H1 (cell line): ENCODE results near the gene FOXG1. TPM values are rescaled to one million over a fixed set of nuclear protein-coding genes. Genes with fewer than 3 reads are reported as not detected.

Experiments used
- CTCF ChIA-PET: fragments of 300-600 bp; sonication (Branson Sonifier 250); formaldehyde crosslinking; loops from one replicate; lab custom pipeline; 2021; ENCODE audit not compliant: partially characterized antibody; lab: Charles Lee
- POLR2A ChIA-PET: fragments of 300-600 bp; sonication (Branson Sonifier 250); formaldehyde crosslinking; loops from one replicate; lab custom pipeline; 2021; ENCODE audit warnings: inconsistent platforms; ENCODE audit not compliant: partially characterized antibody; lab: Charles Lee
- DNase-seq, 2 experiments: peaks; one replicate each; pipeline versions ENCODE4 v3.0.0 to v3.0.0-alpha.2; 2010 to 2022; ENCODE audit warnings: low spot score in 2 of 2, low read depth in 1 of 2, mixed read lengths in 1 of 2
- FAIRE-seq: peaks from 2 replicates; lab custom pipeline; 2011; peaks lifted over from hg19 to GRCh38; lab: Jason Lieb, UNC
- H2AFZ ChIP-seq: 2 replicates; pipeline ENCODE4 v1.8.1; 2012; ENCODE audit warnings: low read length, inconsistent platforms
- H2AK5ac ChIP-seq: 2 replicates; pipeline ENCODE4 v1.6.1; 2013; ENCODE audit warnings: low read depth, low read length
- H2BK120ac ChIP-seq: replicated peaks from 2 replicates; pipeline ENCODE3; 2013; ENCODE audit warnings: low read depth, low read length, inconsistent platforms
- H2BK12ac ChIP-seq: 2 replicates; pipeline ENCODE4 v1.6.1; 2013; ENCODE audit warnings: low read depth, low read length
- H2BK15ac ChIP-seq: 2 replicates; pipeline ENCODE4 v1.6.1; 2013; ENCODE audit warnings: low read length
- H2BK20ac ChIP-seq: 2 replicates; pipeline ENCODE4 v1.6.1; 2013; ENCODE audit warnings: low read length
- H2BK5ac ChIP-seq: 2 replicates; pipeline ENCODE4 v1.6.1; 2013; ENCODE audit warnings: low read depth, low read length
- H3K14ac ChIP-seq: 2 replicates; pipeline ENCODE4 v1.6.1; 2013; ENCODE audit warnings: inconsistent platforms; ENCODE audit not compliant: insufficient read length
- H3K18ac ChIP-seq: 2 replicates; pipeline ENCODE4 v1.6.1; 2013; ENCODE audit warnings: low read length; ENCODE audit errors: extremely low read depth
- H3K23ac ChIP-seq: 2 replicates; pipeline ENCODE4 v1.6.1; 2013; ENCODE audit warnings: inconsistent platforms; ENCODE audit not compliant: insufficient read length
- H3K23me2 ChIP-seq: 2 replicates; pipeline ENCODE4 v1.6.1; 2013; ENCODE audit warnings: low read depth, low read length
- H3K27ac ChIP-seq: 2 replicates; pipeline ENCODE4 v1.6.1; 2011; ENCODE audit warnings: low read depth, low read length, inconsistent platforms
- H3K27me3 ChIP-seq, 4 experiments: replicated peaks in 1 of 4; 1 replicate in 1 of 4; 2 replicates in 3 of 4; pipeline versions ENCODE4 v1.6.1 to v1.8.1; 2011 to 2013; ENCODE audit warnings: low read length in 3 of 4, mild to moderate bottlenecking in 3 of 4, inconsistent platforms in 2 of 4, mixed read lengths in 2 of 4, moderate library complexity in 1 of 4; ENCODE audit not compliant: control insufficient read depth in 3 of 4, insufficient read depth in 3 of 4; ENCODE audit errors: extremely low read depth in 1 of 4
- H3K36me3 ChIP-seq, 4 experiments: 2 replicates each; pipeline versions ENCODE4 v1.6.1 to v1.8.1; 2011 to 2013; ENCODE audit warnings: mild to moderate bottlenecking in 4 of 4, low read length in 3 of 4, moderate library complexity in 2 of 4, control low read depth in 1 of 4, inconsistent platforms in 1 of 4; ENCODE audit not compliant: insufficient read depth in 4 of 4, control insufficient read depth in 2 of 4
- H3K4ac ChIP-seq: replicated peaks from 2 replicates; pipeline ENCODE3; 2013; ENCODE audit warnings: low read length, low read depth, mixed read lengths, inconsistent platforms; ENCODE audit not compliant: insufficient read length
- H3K4me1 ChIP-seq, 4 experiments: replicated peaks in 1 of 4; 1 replicate in 1 of 4; 2 replicates in 3 of 4; pipeline versions ENCODE4 v1.6.1 to v1.8.1; 2011 to 2013; ENCODE audit warnings: low read length in 3 of 4, inconsistent platforms in 2 of 4, mixed read lengths in 1 of 4; ENCODE audit not compliant: insufficient read depth in 4 of 4, control insufficient read depth in 3 of 4
- H3K4me2 ChIP-seq, 2 experiments: 2 replicates each; pipeline versions ENCODE4 v1.6.1 to v1.8.1; 2011 to 2013; ENCODE audit warnings: low read depth in 2 of 2, low read length in 2 of 2, control low read depth in 1 of 2, inconsistent platforms in 1 of 2, mild to moderate bottlenecking in 1 of 2; ENCODE audit not compliant: insufficient read depth in 1 of 2
- H3K4me3 ChIP-seq, 4 experiments: fragments of 200-600, 300-600 bp in 1 of 4; sonication (generic), shearing (Covaris generic), sonication (Bioruptor Twin) in 1 of 4; 2 replicates each; pipeline versions ENCODE4 v1.5.1 to v1.8.1; 2011 to 2016; ENCODE audit warnings: low read length in 4 of 4, low read depth in 3 of 4, control low read depth in 2 of 4, inconsistent platforms in 2 of 4, mild to moderate bottlenecking in 2 of 4, mixed read lengths in 1 of 4, moderate library complexity in 1 of 4; ENCODE audit not compliant: insufficient read depth in 2 of 4; ENCODE audit errors: extremely low read depth in 1 of 4
- H3K56ac ChIP-seq: replicated peaks from 2 replicates; pipeline ENCODE3; 2013; ENCODE audit warnings: low read depth, mild to moderate bottlenecking, mixed read lengths, low read length, inconsistent platforms; ENCODE audit not compliant: insufficient read length
- H3K79me1 ChIP-seq: 2 replicates; pipeline ENCODE4 v1.6.1; 2013; ENCODE audit warnings: low read depth, low read length, control low read depth
- H3K79me2 ChIP-seq, 2 experiments: 2 replicates each; pipeline versions ENCODE4 v1.6.1 to v1.8.1; 2012 to 2013; ENCODE audit warnings: low read length in 2 of 2, mild to moderate bottlenecking in 2 of 2, inconsistent platforms in 1 of 2; ENCODE audit not compliant: insufficient read depth in 2 of 2, control insufficient read depth in 1 of 2
- H3K9ac ChIP-seq, 4 experiments: replicated peaks in 1 of 4; 1 replicate in 1 of 4; 2 replicates in 3 of 4; pipeline versions ENCODE4 v1.6.1 to v1.8.1; 2011 to 2013; ENCODE audit warnings: low read depth in 3 of 4, low read length in 3 of 4, control low read depth in 2 of 4, mild to moderate bottlenecking in 2 of 4, moderate library complexity in 2 of 4, inconsistent platforms in 1 of 4; ENCODE audit errors: extremely low read depth in 1 of 4
- H3K9me3 ChIP-seq, 2 experiments: 2 replicates each; pipeline versions ENCODE4 v1.6.1 to v1.8.1; 2012 to 2013; ENCODE audit warnings: mild to moderate bottlenecking in 2 of 2, moderate library complexity in 2 of 2, control low read depth in 1 of 2, inconsistent platforms in 1 of 2, low read depth in 1 of 2, low read length in 1 of 2, mixed read lengths in 1 of 2; ENCODE audit not compliant: insufficient read depth in 2 of 2
- H4K20me1 ChIP-seq, 2 experiments: replicated peaks in 1 of 2; 2 replicates each; pipeline versions ENCODE3 to v1.8.1; 2011 to 2013; ENCODE audit warnings: inconsistent platforms in 2 of 2, low read length in 2 of 2, mild to moderate bottlenecking in 1 of 2; ENCODE audit not compliant: insufficient read depth in 2 of 2, control insufficient read depth in 1 of 2
- H4K5ac ChIP-seq: 2 replicates; pipeline ENCODE4 v1.6.1; 2013; ENCODE audit warnings: low read length, low read depth, mixed read lengths, inconsistent platforms; ENCODE audit not compliant: insufficient read length
- H4K8ac ChIP-seq: 2 replicates; pipeline ENCODE4 v1.8.0; 2013; ENCODE audit warnings: mild to moderate bottlenecking, moderate library complexity, low read length, inconsistent platforms; ENCODE audit not compliant: insufficient read depth; ENCODE audit errors: extremely low read depth
- H4K91ac ChIP-seq: replicated peaks from 2 replicates; pipeline ENCODE3; 2013; ENCODE audit warnings: low read length, mixed read lengths, inconsistent platforms; ENCODE audit not compliant: insufficient read length
- SP1 ChIP-seq: IDR thresholded peaks from 2 replicates; pipeline ENCODE4 v1.6.1; 2011; ENCODE audit warnings: low read depth, low read length
- SRF ChIP-seq: IDR thresholded peaks from 2 replicates; pipeline ENCODE4 v1.6.1; 2011; ENCODE audit warnings: mild to moderate bottlenecking, low read depth, low read length, moderate library complexity
- TCF12 ChIP-seq: IDR thresholded peaks from 2 replicates; pipeline ENCODE4 v1.6.1; 2011; ENCODE audit warnings: low read depth, mild to moderate bottlenecking, low read length
- WGBS, 2 experiments: shearing (Covaris generic) in 1 of 2; methylation state at CpG; one replicate each; pipeline versions ENCODE4 v1.1.6 to v1.1.7; 2013 to 2015; ENCODE audit warnings: low lambda C conversion rate in 2 of 2, mixed read lengths in 2 of 2, inconsistent platforms in 1 of 2, low coverage in 1 of 2, missing lambda C conversion rate in 1 of 2; ENCODE audit not compliant: insufficient replicate concordance in 2 of 2, insufficient coverage in 1 of 2, insufficient read length in 1 of 2; ENCODE audit errors: extremely low coverage in 1 of 2, missing lambda C conversion rate in 1 of 2; 5-methylcytosine and 5-hydroxymethylcytosine counted together
- polyA plus RNA-seq, 7 experiments: library from polyadenylated mRNA; depleted of rRNA in 3 of 7; stranded (reverse) in 5 of 7; unstranded in 2 of 7; fragments of >200 nt in 5 of 7; fragments of 200-250 nt in 2 of 7; gene quantifications; 1 replicate in 5 of 7; 2 replicates in 1 of 7; 4 replicates in 1 of 7; pipeline versions ENCODE4 v1.2.1 to v1.2.3, GENCODE V29; 2011 to 2013; ENCODE audit warnings: missing spikeins in 2 of 7, mixed read lengths in 2 of 7
- total RNA-seq: library from RNA; stranded (reverse); fragmentation: NEBNext Ultra II Directional; extraction: Animal tissue kit (Norgen Biotek cat#: 25700); gene quantifications from 2 replicates; pipeline ENCODE4 v1.2.1, GENCODE V29; 2021

The FOXG1 gene
- total and polyA plus RNA-seq, 2 of the 8 experiments (the other 6 are each of a cell fraction or from before 2014, with no cell fraction given) = 0.03 to 0.24 TPM

GRCh38 chr14:28777471-28778137 lies 11.0 kb downstream of the FOXG1 start:
- DNase-seq (no peak), FAIRE-seq (no peak)
- H3K23me2 ChIP-seq = peaks cover 2% of the 10 kb centered on the region; the same call in 1 of the 2 replicates
- no peak overlapping the region for H3K27ac ChIP-seq
- peaks cover 0 to 7% of the 10 kb centered on the region in 2 experiments for H4K20me1 ChIP-seq
- H3K4me3 ChIP-seq = peak overlapping the region in 2 of 4 experiments; percentile 14 to 36; a peak in 2 of 8 replicates
- H3K27me3 ChIP-seq = peaks cover 53 to 93% (median 74%) of the 10 kb centered on the region in 4 experiments
- no peaks in the 10 kb centered on the region for H3K9me3 ChIP-seq
- H3K79me1 ChIP-seq = no peaks in the 10 kb centered on the region
- H3K18ac ChIP-seq = no peak overlapping the region
- no peak overlapping the region for H2BK120ac ChIP-seq
- 0 out of 2 replicates have a peak overlapping the region, but pooled peaks have one; percentile 18 for H2BK12ac ChIP-seq
- no peaks in the 10 kb centered on the region for H3K79me2 ChIP-seq
- H2BK20ac ChIP-seq = no peak overlapping the region
- H4K91ac ChIP-seq = no peak overlapping the region
- 7% methylated on average over 17 of the region's 17 CpGs; no CpG with 5 or more reads in 1 of the 2 experiments for WGBS, 2 experiments
- H3K4ac ChIP-seq = no peak overlapping the region
- no peak overlapping the region for H3K14ac ChIP-seq
- H4K5ac ChIP-seq = no peak overlapping the region
- H3K56ac ChIP-seq = no peak overlapping the region
- no peak overlapping the region for H3K9ac ChIP-seq
- H2AK5ac ChIP-seq = no peak overlapping the region
- no peaks in the 10 kb centered on the region for H3K36me3 ChIP-seq
- POLR2A ChIA-PET = interaction anchor here (1.2 to 1.3 kb wide), 2 partner anchors 13 to 18 kb away, joined by 3 to 4 read pairs; no protein-coding TSS in a partner anchor
- no peak overlapping the region for H3K23ac ChIP-seq
- H2BK15ac ChIP-seq = no peak overlapping the region
- CTCF ChIA-PET = interaction anchor here (0.7 to 4.0 kb wide), 5 partner anchors 11 to 106 kb away, joined by 3 to 23 read pairs (median 7); no protein-coding TSS in a partner anchor
- peak overlapping the region; percentile 62 to 70 for H3K4me2 ChIP-seq
- H2AFZ ChIP-seq = no peak overlapping the region
- TF ChIP-seq SRF (no peak), SP1 (0 out of 2 replicates have a peak, but pooled peaks have one; percentile 8), TCF12 (no peak)
- H4K8ac ChIP-seq = no peak overlapping the region
- H2BK5ac ChIP-seq = no peak overlapping the region
- H3K4me1 ChIP-seq = peaks cover 0 to 14% (median 9%) of the 10 kb centered on the region in 4 experiments; a peak in 6 of 7 replicates
